Fibroblast of lung (primary cell): ENCODE data around the gene FETUB. TPM values are rescaled to one million over a fixed set of nuclear protein-coding genes. Genes with fewer than 3 reads are reported as not detected.

Experiments used
- DNase-seq, 2 donors: peaks; one replicate each; pipeline versions ENCODE4 v3.0.0 to v3.0.0-alpha.2; 2010; ENCODE audit warnings: low read depth in 2 of 2
- H2AFZ ChIP-seq: 2 replicates; pipeline ENCODE4 v1.5.1; 2012; ENCODE audit warnings: low read length, control low read depth, inconsistent platforms
- H3K27ac ChIP-seq: 2 replicates; pipeline ENCODE4 v1.5.1; 2011; ENCODE audit warnings: low read length, control low read depth; ENCODE audit not compliant: insufficient read depth
- H3K27me3 ChIP-seq: 2 replicates; pipeline ENCODE4 v1.5.1; 2011; ENCODE audit warnings: mild to moderate bottlenecking, low read length; ENCODE audit not compliant: control insufficient read depth, insufficient read depth
- H3K36me3 ChIP-seq: 2 replicates; pipeline ENCODE4 v1.5.1; 2011; ENCODE audit warnings: low read length; ENCODE audit not compliant: control insufficient read depth, insufficient read depth
- H3K4me1 ChIP-seq: 2 replicates; pipeline ENCODE4 v1.5.1; 2011; ENCODE audit warnings: low read length; ENCODE audit not compliant: control insufficient read depth, insufficient read depth; ENCODE audit errors: extremely low read depth
- H3K4me2 ChIP-seq: 2 replicates; pipeline ENCODE4 v1.5.1; 2011; ENCODE audit warnings: low read length, control low read depth; ENCODE audit not compliant: insufficient read depth; ENCODE audit errors: extremely low read depth
- H3K4me3 ChIP-seq, 4 experiments: fragments of 200-600 bp in 1 of 4; sonication (generic) in 1 of 4; replicated peaks in 1 of 4; 2 replicates each; pipeline ENCODE4 v1.5.1; 2011 to 2016; ENCODE audit warnings: low read length in 4 of 4, low read depth in 3 of 4, mild to moderate bottlenecking in 3 of 4, control low read depth in 2 of 4, inconsistent platforms in 1 of 4, mixed read lengths in 1 of 4; ENCODE audit not compliant: insufficient read depth in 1 of 4; ENCODE audit errors: control extremely low read depth in 1 of 4
- H3K79me2 ChIP-seq: 2 replicates; pipeline ENCODE4 v1.5.1; 2012; ENCODE audit warnings: mild to moderate bottlenecking, low read length, inconsistent platforms; ENCODE audit not compliant: control insufficient read depth, insufficient read depth
- H3K9ac ChIP-seq: 2 replicates; pipeline ENCODE4 v1.5.1; 2011; ENCODE audit warnings: mild to moderate bottlenecking, low read length, control low read depth; ENCODE audit not compliant: insufficient read depth
- H3K9me3 ChIP-seq: 2 replicates; pipeline ENCODE4 v1.5.1; 2012; ENCODE audit warnings: low read depth, low read length; ENCODE audit not compliant: control insufficient read depth, insufficient read depth
- H4K20me1 ChIP-seq: 2 replicates; pipeline ENCODE4 v1.5.1; 2011; ENCODE audit warnings: low read length; ENCODE audit not compliant: control insufficient read depth, insufficient read depth; ENCODE audit errors: extremely low read depth
- CTCF ChIP-seq, 2 donors: IDR thresholded peaks in 1 of 2; conservative IDR thresholded peaks in 1 of 2; 1 replicate in 1 of 2; 2 replicates in 1 of 2; pipeline ENCODE4 v1.5.1; 2011 to 2012; ENCODE audit warnings: low read length in 2 of 2, control low read depth in 1 of 2, inconsistent platforms in 1 of 2, low read depth in 1 of 2, mild to moderate bottlenecking in 1 of 2
- EZH2 ChIP-seq: IDR thresholded peaks from 2 replicates; pipeline ENCODE4 v1.5.1; 2012; ENCODE audit warnings: low read length, control low read depth, mild to moderate bottlenecking; ENCODE audit errors: missing control alignments
- polyA plus RNA-seq, 2 donors: library from polyadenylated mRNA; depleted of rRNA in 1 of 2; stranded (reverse) in 1 of 2; unstranded in 1 of 2; fragments of >200 nt; gene quantifications; 2 replicates each; pipeline ENCODE4 v1.2.1, GENCODE V29; 2011 to 2012; ENCODE audit warnings: missing spikeins in 1 of 2
- total RNA-seq: library from RNA; depleted of rRNA; stranded (reverse); fragments of >200 nt; gene quantifications from 2 replicates; pipeline ENCODE4 v1.2.1, GENCODE V29; 2014

The FETUB gene
- total and polyA plus RNA-seq, 2 donors (not counting 1 experiment from before 2014, with no cell fraction given): not detected

DNA sequence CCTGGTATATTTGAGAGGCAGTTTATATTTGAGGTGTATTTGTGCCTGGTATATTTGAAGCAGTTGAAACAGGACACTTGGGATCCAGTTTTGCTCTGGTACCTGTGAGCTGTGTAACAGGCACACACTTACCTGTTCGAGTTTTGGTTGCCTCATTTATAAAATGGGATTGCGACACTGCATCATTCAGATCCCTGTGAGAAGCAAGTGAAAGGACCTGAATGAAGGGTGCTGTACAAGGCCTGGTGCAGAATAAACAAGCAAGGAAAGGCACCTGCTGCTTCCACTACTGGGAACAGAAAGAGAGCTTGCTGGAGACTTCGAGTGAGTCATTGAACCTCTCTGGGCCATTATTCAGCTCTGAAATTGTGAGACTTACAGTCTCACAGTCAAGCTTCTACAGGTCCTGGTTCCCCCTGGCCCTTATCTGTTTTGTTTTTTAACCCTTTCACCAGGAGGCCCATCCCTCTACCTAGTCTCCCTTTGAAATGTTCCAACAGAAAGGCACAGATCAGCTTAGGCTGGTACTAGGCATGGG, 11.5 kb downstream of the FETUB start:
- Histone ChIP-seq H3K4me2 (no peak overlapping the region), H3K27ac (no peak overlapping the region), H3K9ac (no peak overlapping the region), H4K20me1 (no peaks in the 10 kb centered on the region), H2AFZ (no peak overlapping the region), H3K27me3 (no peaks in the 10 kb centered on the region), H3K79me2 (no peaks in the 10 kb centered on the region), H3K9me3 (no peaks in the 10 kb centered on the region), H3K36me3 (no peaks in the 10 kb centered on the region), H3K4me1 (no peaks in the 10 kb centered on the region), H3K4me3 (no peak overlapping the region)
- TF ChIP-seq CTCF (conservative IDR thresholded peaks at IDR 0.05 in 1 of 2, IDR thresholded peaks at IDR 0.05 in 1 of 2; ENCODE audit: low read depth in 1 of 2, low read length in 2 of 2) (no peak), EZH2 (no peak)
- no peak for DNase-seq

DNA sequence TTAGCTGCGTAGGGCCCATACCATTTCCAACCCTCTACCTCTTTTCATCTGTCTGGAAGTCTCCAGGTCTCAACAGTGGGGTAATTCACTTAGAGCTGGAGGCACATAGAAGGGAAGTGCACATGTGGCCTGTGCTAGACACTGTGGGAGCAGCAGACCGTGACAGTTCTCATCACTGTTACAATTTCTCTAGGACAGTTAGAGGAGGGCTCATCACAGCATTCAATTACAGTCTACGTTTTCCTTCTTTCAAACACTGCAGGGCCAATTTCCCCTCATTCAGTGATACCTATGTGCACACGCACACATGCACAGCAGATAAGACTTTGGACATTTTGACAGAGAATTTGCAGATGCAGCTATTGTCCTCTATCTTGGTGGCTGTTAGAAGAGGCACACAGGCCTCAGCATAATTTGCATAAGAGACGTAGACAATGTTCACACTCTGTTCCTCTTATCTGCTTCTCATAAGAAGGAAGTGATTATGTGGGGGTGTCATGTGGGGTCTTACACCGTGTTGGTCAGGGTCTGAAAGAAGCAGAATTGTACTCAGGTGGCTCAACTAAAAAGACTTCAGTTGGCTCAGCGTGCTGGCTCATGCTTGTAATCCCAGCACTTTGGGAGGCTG, 13.0 kb downstream of the FETUB start:
- no peak overlapping the region for H3K4me2 ChIP-seq
- DNase-seq: no peak
- no peak overlapping the region for H3K27ac ChIP-seq
- no peak overlapping the region for H3K4me3 ChIP-seq
- no peaks in the 10 kb centered on the region for H3K9me3 ChIP-seq
- no peaks in the 10 kb centered on the region for H3K27me3 ChIP-seq
- no peaks in the 10 kb centered on the region for H3K79me2 ChIP-seq
- H3K4me1 ChIP-seq: no peaks in the 10 kb centered on the region
- TF ChIP-seq CTCF (conservative IDR thresholded peaks at IDR 0.05 in 1 of 2, IDR thresholded peaks at IDR 0.05 in 1 of 2; ENCODE audit: low read depth in 1 of 2, low read length in 2 of 2) (no peak), EZH2 (no peak)
- H3K36me3 ChIP-seq: no peaks in the 10 kb centered on the region
- H3K9ac ChIP-seq: no peak overlapping the region
- no peaks in the 10 kb centered on the region for H4K20me1 ChIP-seq
- H2AFZ ChIP-seq: no peak overlapping the region

DNA sequence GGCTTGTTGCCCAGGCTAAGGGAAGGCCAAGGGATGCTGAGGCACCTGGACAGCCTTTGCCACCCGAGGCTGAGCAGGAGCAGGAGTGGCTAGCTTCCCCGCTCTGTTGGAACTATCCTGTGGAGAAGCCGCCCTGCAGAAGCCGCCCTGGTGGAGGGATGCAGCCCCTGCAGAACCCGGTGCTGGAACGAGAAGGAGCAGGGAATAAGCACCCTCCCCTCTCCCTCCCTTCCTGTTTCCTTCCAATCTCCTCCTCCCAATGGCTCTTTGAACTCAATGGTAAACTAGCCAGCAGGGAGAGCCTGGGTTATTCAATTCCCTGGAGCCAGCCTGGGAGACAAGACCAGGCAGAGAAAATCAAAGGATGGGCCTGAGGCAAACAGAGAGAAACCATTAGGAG, 13.8 kb downstream of the FETUB start:
- H3K4me3 ChIP-seq: no peak overlapping the region
- H3K36me3 ChIP-seq: no peaks in the 10 kb centered on the region
- H3K9me3 ChIP-seq: no peaks in the 10 kb centered on the region
- no peak for DNase-seq
- H3K4me1 ChIP-seq: no peaks in the 10 kb centered on the region
- no peak overlapping the region for H3K27ac ChIP-seq
- H3K27me3 ChIP-seq: no peaks in the 10 kb centered on the region
- no peaks in the 10 kb centered on the region for H4K20me1 ChIP-seq
- H3K9ac ChIP-seq: no peak overlapping the region
- no peak overlapping the region for H2AFZ ChIP-seq
- TF ChIP-seq EZH2 (no peak), CTCF (conservative IDR thresholded peaks at IDR 0.05 in 1 of 2, IDR thresholded peaks at IDR 0.05 in 1 of 2; ENCODE audit: low read depth in 1 of 2, low read length in 2 of 2) (peak in 1 of 2 donors; percentile 20)
- H3K79me2 ChIP-seq: no peaks in the 10 kb centered on the region
- H3K4me2 ChIP-seq: no peak overlapping the region
